T47D (cell line): ENCODE results near the gene USP14.

Experiments
- DNase-seq, 2 experiments: peaks; one replicate each; pipeline versions ENCODE4 v3.0.0 to v3.0.0-alpha.2; 2011 to 2012; ENCODE audit warnings: low read depth in 1 of 2, low spot score in 1 of 2
- JUND ChIP-seq: IDR thresholded peaks from 2 replicates; pipeline ENCODE4 v1.6.1; 2012; ENCODE audit warnings: low read depth
- in situ Hi-C: cut with HindIII; loops from 2 replicates; pipeline ENCODE4 v1.10.0; 2016; ENCODE audit warnings: low sequenced_read_pairs, low pct_unique_long_range_greater_than_20kb

The USP14 gene

GRCh38 chr18:217532-218336, 59.4 kb downstream of the USP14 start:
- TF ChIP-seq JUND, result no peak
- in situ Hi-C loops, result no loop called here
- no peak for DNase-seq

GRCh38 chr18:220708-221107, 62.4 kb downstream of the USP14 start:
- no peak for TF ChIP-seq JUND
- in situ Hi-C loops, result no loop called here
- no peak for DNase-seq

GRCh38 chr18:225745-226144, 67.4 kb downstream of the USP14 start:
- in situ Hi-C loops, result no loop called here
- no peak for DNase-seq
- TF ChIP-seq JUND, result no peak

DNA sequence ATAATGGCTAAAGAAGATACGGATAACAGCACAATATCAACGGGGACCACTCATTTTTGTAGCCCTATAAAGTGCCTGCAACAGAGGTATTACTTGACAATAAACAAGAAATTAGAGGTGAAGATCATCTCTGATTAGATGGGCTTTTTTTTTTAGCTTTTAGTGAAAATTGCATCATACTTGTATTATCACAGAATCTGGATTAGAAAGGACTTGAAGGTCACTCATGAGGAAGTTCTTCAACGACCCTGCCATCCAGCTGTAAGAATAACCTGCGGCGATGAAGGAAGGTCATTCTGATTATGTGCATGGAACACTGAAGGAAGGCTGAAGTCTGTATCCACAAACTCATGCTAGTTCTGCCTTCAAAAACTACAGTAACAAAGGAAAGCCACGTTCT, 69.0 kb downstream of the USP14 start:
- in situ Hi-C loops, result no loop called here
- TF ChIP-seq JUND, result no peak
- DNase-seq, result no peak

- in situ Hi-C loops, result no loop called here
- DNase-seq, result no peak
- no peak for TF ChIP-seq JUND
Observed at GRCh38 chr18:227902-228301, 69.5 kb downstream of the USP14 start.

GRCh38 chr18:228586-228985, 70.2 kb downstream of the USP14 start:
- no peak for DNase-seq
- in situ Hi-C loops, result no loop called here
- TF ChIP-seq JUND, result no peak

DNA sequence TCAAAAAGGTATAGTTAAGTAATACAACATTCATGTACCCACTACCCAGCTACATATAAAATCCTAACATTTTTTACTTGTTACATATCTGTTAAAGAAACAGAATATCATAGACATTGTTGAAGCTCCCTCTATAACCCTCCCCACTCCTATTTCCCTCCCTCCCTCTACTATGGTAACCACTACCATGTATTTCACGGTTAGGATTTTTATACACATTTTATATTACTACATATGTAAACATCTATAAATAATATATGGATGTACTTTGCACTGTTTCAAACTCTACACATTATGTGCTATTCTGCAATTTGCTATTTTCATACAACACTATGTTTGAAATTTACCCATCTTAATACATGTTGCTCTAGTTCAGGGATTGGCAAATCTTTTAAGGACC, 73.2 kb downstream of the USP14 start:
- in situ Hi-C loops, result no loop called here
- no peak for TF ChIP-seq JUND
- no peak for DNase-seq

GRCh38 chr18:240175-240574, 81.8 kb downstream of the USP14 start:
- no peak for TF ChIP-seq JUND
- DNase-seq, result no peak
- in situ Hi-C loops, result no loop called here

DNA sequence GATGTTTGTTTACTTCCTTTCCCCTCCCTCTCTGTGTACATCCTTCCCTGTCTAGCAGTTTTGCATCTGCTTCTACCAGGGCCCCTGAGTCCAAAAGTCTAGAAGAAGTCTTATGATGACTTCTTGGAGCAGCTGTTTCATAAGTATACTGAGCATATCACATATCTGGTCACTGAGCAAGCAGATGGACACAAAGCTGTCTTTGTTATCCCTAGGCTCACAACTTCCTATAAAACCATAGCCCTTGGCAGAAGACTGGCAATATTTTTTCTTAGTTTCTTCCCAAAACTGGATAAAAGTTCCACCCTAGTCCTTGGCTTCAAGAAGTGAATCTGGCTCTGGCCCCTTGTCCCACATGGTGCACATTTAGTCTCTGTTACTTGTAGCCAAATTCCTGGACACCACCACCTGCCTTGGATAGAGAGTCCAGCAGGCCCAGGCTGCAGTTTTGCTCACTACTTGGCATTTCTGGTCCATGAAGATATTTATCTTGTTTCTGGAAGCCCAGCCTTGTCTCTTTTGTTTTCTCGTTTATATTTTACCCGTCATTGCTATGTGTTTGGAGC, 87.0 kb downstream of the USP14 start:
- no peak for DNase-seq
- in situ Hi-C loops, result no loop called here
- TF ChIP-seq JUND, result no peak

GRCh38 chr18:248053-248452, 89.7 kb downstream of the USP14 start:
- in situ Hi-C loops, result no loop called here
- no peak for DNase-seq
- no peak for TF ChIP-seq JUND

GRCh38 chr18:250685-251084, 92.3 kb downstream of the USP14 start:
- in situ Hi-C loops, result no loop called here
- peak; percentile 47; the same call in 1 of the 2 replicates for TF ChIP-seq JUND
- DNase-seq, result peak in 1 of 2 experiments; percentile 57

GRCh38 chr18:251572-251971, 93.2 kb downstream of the USP14 start:
- in situ Hi-C loops, result no loop called here
- no peak for DNase-seq
- no peak for TF ChIP-seq JUND

DNA sequence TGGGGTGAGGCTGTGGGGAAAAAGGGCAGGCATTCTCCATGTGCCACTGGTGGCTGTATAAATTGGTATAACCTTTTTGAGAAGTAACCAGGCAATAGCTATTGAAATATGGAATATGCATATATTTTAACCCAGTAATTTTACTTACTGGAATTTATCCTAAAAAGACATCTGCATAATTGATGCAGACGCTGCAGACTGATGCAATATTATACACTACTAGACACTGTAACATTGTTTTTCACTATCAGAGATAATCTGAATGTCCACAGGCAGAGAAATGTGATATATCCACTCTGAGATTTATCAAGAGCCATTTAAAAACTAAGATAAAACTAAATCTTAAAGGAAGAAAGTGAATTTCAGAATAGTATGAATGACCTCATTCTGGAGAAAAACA, 94.8 kb downstream of the USP14 start:
- TF ChIP-seq JUND, result no peak
- DNase-seq, result no peak
- in situ Hi-C loops, result no loop called here
